SK-N-SH (cell line): ENCODE measurements around the gene TIGD3. TPM values are rescaled to one million over a fixed set of nuclear protein-coding genes. Genes with fewer than 3 reads are reported as not detected.

Source experiments
- CTCF ChIA-PET: fragments of 300-600, 350-600 bp; formaldehyde crosslinking; extraction: SDS; loops from one replicate; lab custom pipeline; 2021; lab: Yijun Ruan, JAX
- POLR2A ChIA-PET: fragments of 350-600 bp; sonication (Branson Sonifier 250); formaldehyde crosslinking; extraction: SDS; loops from one replicate; lab custom pipeline; 2020; ENCODE audit warnings: antibody characterized with exemption, inconsistent platforms; lab: Yijun Ruan, JAX
- DNase-seq: peaks from one replicate; pipeline ENCODE4 v3.0.0; 2012
- H2AFZ ChIP-seq: fragments of 200-600 bp; sonication (generic); 2 replicates; pipeline ENCODE4 v1.8.1; 2016; ENCODE audit warnings: antibody characterized with exemption, mild to moderate bottlenecking, low read depth
- H3F3A ChIP-seq: fragments of 200-600 bp; sonication (generic); replicated peaks from 2 replicates; pipeline ENCODE3; 2016; ENCODE audit warnings: antibody characterized with exemption, mild to moderate bottlenecking; ENCODE audit not compliant: insufficient read depth
- H3K27ac ChIP-seq, 2 experiments: fragments of 200-500 bp in 1 of 2; fragments of 200-600 bp in 1 of 2; sonication (Bioruptor generic) in 1 of 2; sonication (generic), shearing (Covaris generic) in 1 of 2; 2 replicates each; pipeline versions ENCODE4 v1.5.1 to v1.6.1; 2014 to 2016; ENCODE audit warnings: low read depth in 2 of 2, inconsistent platforms in 1 of 2, low read length in 1 of 2, mild to moderate bottlenecking in 1 of 2, mixed read lengths in 1 of 2
- H3K27me3 ChIP-seq: fragments of 200-600 bp; sonication (generic), shearing (Covaris generic); 2 replicates; pipeline ENCODE4 v1.6.1; 2016; ENCODE audit warnings: mixed run types; ENCODE audit not compliant: insufficient read depth
- H3K36me3 ChIP-seq, 2 experiments: fragments of 200-500 bp in 1 of 2; fragments of 200-600 bp in 1 of 2; sonication (Bioruptor generic) in 1 of 2; sonication (generic) in 1 of 2; replicated peaks in 1 of 2; 2 replicates each; pipeline versions ENCODE3 to v1.5.1; 2014 to 2016; ENCODE audit warnings: low read length in 1 of 2, mild to moderate bottlenecking in 1 of 2; ENCODE audit not compliant: insufficient read depth in 2 of 2, control insufficient read depth in 1 of 2
- H3K4me1 ChIP-seq, 2 experiments: fragments of 200-500 bp in 1 of 2; fragments of 200-600 bp in 1 of 2; sonication (Bioruptor generic) in 1 of 2; sonication (generic), shearing (Covaris generic) in 1 of 2; 2 replicates each; pipeline versions ENCODE4 v1.5.1 to v1.6.1; 2014 to 2016; ENCODE audit warnings: low read depth in 1 of 2, low read length in 1 of 2, mixed run types in 1 of 2; ENCODE audit not compliant: insufficient read depth in 2 of 2, control insufficient read depth in 1 of 2
- H3K4me2 ChIP-seq: fragments of 200-600 bp; sonication (generic), shearing (Covaris generic); 2 replicates; pipeline ENCODE4 v1.6.1; 2017; ENCODE audit warnings: mixed run types
- H3K4me3 ChIP-seq, 2 experiments: fragments of 200-500 bp in 1 of 2; fragments of 200-600 bp in 1 of 2; sonication (Bioruptor generic) in 1 of 2; sonication (generic), shearing (Covaris generic) in 1 of 2; 2 replicates each; pipeline versions ENCODE4 v1.5.1 to v1.8.1; 2014 to 2016; ENCODE audit warnings: low read depth in 2 of 2, inconsistent platforms in 1 of 2, low read length in 1 of 2, mild to moderate bottlenecking in 1 of 2, mixed read lengths in 1 of 2, moderate library complexity in 1 of 2
- H3K79me2 ChIP-seq: fragments of 200-600 bp; sonication (generic); 2 replicates; pipeline ENCODE4 v1.8.1; 2017; ENCODE audit warnings: mild to moderate bottlenecking; ENCODE audit not compliant: insufficient read depth
- H3K9ac ChIP-seq: fragments of 200-600 bp; sonication (generic); 2 replicates; pipeline ENCODE4 v1.6.1; 2017; ENCODE audit warnings: mixed run types
- H3K9me2 ChIP-seq: fragments of 200-600 bp; sonication (generic); 2 replicates; pipeline ENCODE4 v1.6.1; 2017; ENCODE audit warnings: mixed run types
- H3K9me3 ChIP-seq: fragments of 200-600 bp; sonication (generic); 2 replicates; pipeline ENCODE4 v1.6.1; 2017; ENCODE audit warnings: mixed run types, mild to moderate bottlenecking, moderate library complexity
- H4K20me1 ChIP-seq: fragments of 200-600 bp; sonication (generic); 2 replicates; pipeline ENCODE4 v1.6.1; 2017; ENCODE audit warnings: mild to moderate bottlenecking, mixed run types; ENCODE audit not compliant: insufficient read depth
- CHD2 ChIP-seq: fragments of 150-350 bp; IDR thresholded peaks from 2 replicates; pipeline ENCODE4 v1.6.1; 2018; ENCODE audit warnings: low read length; ENCODE audit not compliant: partially characterized antibody
- ELF1 ChIP-seq: IDR thresholded peaks from 2 replicates; pipeline ENCODE4 v1.4.0; 2012
- FOSL2 ChIP-seq: IDR thresholded peaks from 2 replicates; pipeline ENCODE4 v1.4.0; 2012; ENCODE audit warnings: low read depth, mild to moderate bottlenecking, moderate library complexity, borderline replicate concordance
- FOXJ3 ChIP-seq: sonication (generic); formaldehyde crosslinking; IDR thresholded peaks from 2 replicates; pipeline ENCODE4 v1.5.1; 2020; ENCODE audit warnings: mild to moderate bottlenecking, missing genetic modification reagents
- FOXM1 ChIP-seq: IDR thresholded peaks from 2 replicates; pipeline ENCODE4 v1.4.0; 2012; ENCODE audit warnings: low read depth, mild to moderate bottlenecking
- JUND ChIP-seq: IDR thresholded peaks from 2 replicates; pipeline ENCODE4 v1.4.0; 2012
- MEF2A ChIP-seq: IDR thresholded peaks from 2 replicates; pipeline ENCODE4 v1.4.0; 2012; ENCODE audit warnings: low read depth, borderline replicate concordance
- MXI1 ChIP-seq: IDR thresholded peaks from 2 replicates; pipeline ENCODE4 v1.6.1; 2012; ENCODE audit warnings: mild to moderate bottlenecking, low read depth, low read length, improper control_type of control experiment
- NRF1 ChIP-seq: IDR thresholded peaks from 2 replicates; pipeline ENCODE4 v1.6.1; 2012; ENCODE audit warnings: low read depth, mild to moderate bottlenecking, low read length
- POLR2AphosphoS5 ChIP-seq: IDR thresholded peaks from 2 replicates; pipeline ENCODE4 v1.6.1; 2012; ENCODE audit warnings: low read depth, low read length
- RAD21 ChIP-seq: IDR thresholded peaks from 2 replicates; pipeline ENCODE4 v1.6.1; 2012; ENCODE audit warnings: mild to moderate bottlenecking, low read length
- TAF1 ChIP-seq: IDR thresholded peaks from 2 replicates; pipeline ENCODE4 v1.6.1; 2012; ENCODE audit warnings: low read depth, mild to moderate bottlenecking, low read length, moderate library complexity, borderline replicate concordance
- USF1 ChIP-seq: IDR thresholded peaks from 2 replicates; pipeline ENCODE4 v1.4.0; 2012; ENCODE audit warnings: low read depth, borderline replicate concordance
- ZBTB33 ChIP-seq: IDR thresholded peaks from 2 replicates; pipeline ENCODE4 v1.4.0; 2012; ENCODE audit warnings: low read depth, borderline replicate concordance
- WGBS: methylation state at CpG from one replicate; pipeline ENCODE4 v1.1.6; 2017; ENCODE audit warnings: low lambda C conversion rate; 5-methylcytosine and 5-hydroxymethylcytosine counted together
- polyA plus RNA-seq, 3 experiments: library from polyadenylated mRNA; depleted of rRNA; stranded (reverse); fragments of >200 nt; gene quantifications; 2 replicates each; pipeline ENCODE4 v1.2.3, GENCODE V29; 2012

Gene TIGD3
- polyA plus RNA-seq, 1 of the 3 experiments (the other 2 are of a cell fraction), result 0.41 TPM

GRCh38 chr11:65401073-65401802, 46.7 kb downstream of the TIGD3 start (continued):
- no peak for TF ChIP-seq ZBTB33
- no peak for TF ChIP-seq ELF1

- Histone ChIP-seq H3K4me2 (no peak overlapping the region), H3K4me3 (no peak overlapping the region), H3K27ac (no peak overlapping the region), H3K9me3 (no peaks in the 10 kb centered on the region), H3K27me3 (no peaks in the 10 kb centered on the region), H3K9me2 (no peaks in the 10 kb centered on the region), H2AFZ (no peak overlapping the region), H3K79me2 (no peaks in the 10 kb centered on the region), H3K9ac (no peak overlapping the region), H4K20me1 (no peaks in the 10 kb centered on the region)
- CTCF ChIA-PET, result interaction anchor here (0.6 to 7.0 kb wide), 2 partner anchors 14 to 109 kb away, joined by 4 to 40 read pairs; no protein-coding TSS in a partner anchor
- 94% methylated on average over 10 of the region's 10 CpGs for WGBS
- TF ChIP-seq ELF1, result no peak
- TF ChIP-seq USF1, result no peak
- no peak for TF ChIP-seq FOSL2
- no peak for TF ChIP-seq FOXJ3
- TF ChIP-seq, all 33 proteins: peak for 0
- Histone ChIP-seq H3K4me1 (no peaks in the 10 kb centered on the region), H3F3A (peaks cover 3% of the 10 kb centered on the region), H3K36me3 (peaks cover 14% of the 10 kb centered on the region in 2 experiments)
- no peak for DNase-seq
- POLR2A ChIA-PET, result interaction anchor here (0.6 kb wide), 1 partner anchor 26 kb away, joined by 4 read pairs; no protein-coding TSS in a partner anchor
These were observed 47.3 kb downstream of the TIGD3 start for GRCh38 chr11:65401803-65402248.

GRCh38 chr11:65402790-65403189, 48.2 kb downstream of the TIGD3 start:
- H2AFZ ChIP-seq, result no peak overlapping the region
- TF ChIP-seq MEF2A (no peak), CHD2 (no peak), TAF1 (no peak), POLR2AphosphoS5 (no peak), RAD21 (no peak), MXI1 (no peak), FOXM1 (no peak), NRF1 (no peak), JUND (no peak), ZBTB33 (no peak)

More at GRCh38 chr11:65402790-65403189, 48.2 kb downstream of the TIGD3 start:
- Histone ChIP-seq H3F3A (peaks cover 3% of the 10 kb centered on the region), H3K36me3 (peaks cover 14% of the 10 kb centered on the region in 2 experiments), H3K27ac (no peak overlapping the region), H3K27me3 (no peaks in the 10 kb centered on the region), H3K9me3 (no peaks in the 10 kb centered on the region), H3K4me3 (no peak overlapping the region), H3K4me1 (no peaks in the 10 kb centered on the region), H3K4me2 (no peak overlapping the region), H4K20me1 (no peaks in the 10 kb centered on the region), H3K9me2 (no peaks in the 10 kb centered on the region), H3K9ac (no peak overlapping the region), H3K79me2 (no peaks in the 10 kb centered on the region)
- DNase-seq, result no peak
- ChIA-PET CTCF (interaction anchor here (7.0 kb wide), 1 partner anchor 13 kb away, joined by 40 read pairs; no protein-coding TSS in a partner anchor), POLR2A (no interaction called here)
- WGBS, result 92% methylated on average over 2 of the region's 2 CpGs
